H1 (cell line): ENCODE results near the gene CLEC10A. TPM values are rescaled to one million over a fixed set of nuclear protein-coding genes. Genes with fewer than 3 reads are reported as not detected.

Source experiments
- CTCF ChIA-PET: fragments of 300-600 bp; sonication (Branson Sonifier 250); formaldehyde crosslinking; loops from one replicate; lab custom pipeline; 2021; ENCODE audit not compliant: partially characterized antibody; lab: Charles Lee
- POLR2A ChIA-PET: fragments of 300-600 bp; sonication (Branson Sonifier 250); formaldehyde crosslinking; loops from one replicate; lab custom pipeline; 2021; ENCODE audit warnings: inconsistent platforms; ENCODE audit not compliant: partially characterized antibody; lab: Charles Lee
- DNase-seq, 2 experiments: peaks; one replicate each; pipeline versions ENCODE4 v3.0.0 to v3.0.0-alpha.2; 2010 to 2022; ENCODE audit warnings: low spot score in 2 of 2, low read depth in 1 of 2, mixed read lengths in 1 of 2
- FAIRE-seq: peaks from 2 replicates; lab custom pipeline; 2011; peaks lifted over from hg19 to GRCh38; lab: Jason Lieb, UNC
- H2AFZ ChIP-seq: 2 replicates; pipeline ENCODE4 v1.8.1; 2012; ENCODE audit warnings: low read length, inconsistent platforms
- H2AK5ac ChIP-seq: 2 replicates; pipeline ENCODE4 v1.6.1; 2013; ENCODE audit warnings: low read depth, low read length
- H2BK120ac ChIP-seq: replicated peaks from 2 replicates; pipeline ENCODE3; 2013; ENCODE audit warnings: low read depth, low read length, inconsistent platforms
- H2BK12ac ChIP-seq: 2 replicates; pipeline ENCODE4 v1.6.1; 2013; ENCODE audit warnings: low read depth, low read length
- H2BK15ac ChIP-seq: 2 replicates; pipeline ENCODE4 v1.6.1; 2013; ENCODE audit warnings: low read length
- H2BK20ac ChIP-seq: 2 replicates; pipeline ENCODE4 v1.6.1; 2013; ENCODE audit warnings: low read length
- H2BK5ac ChIP-seq: 2 replicates; pipeline ENCODE4 v1.6.1; 2013; ENCODE audit warnings: low read depth, low read length
- H3K14ac ChIP-seq: 2 replicates; pipeline ENCODE4 v1.6.1; 2013; ENCODE audit warnings: inconsistent platforms; ENCODE audit not compliant: insufficient read length
- H3K18ac ChIP-seq: 2 replicates; pipeline ENCODE4 v1.6.1; 2013; ENCODE audit warnings: low read length; ENCODE audit errors: extremely low read depth
- H3K23ac ChIP-seq: 2 replicates; pipeline ENCODE4 v1.6.1; 2013; ENCODE audit warnings: inconsistent platforms; ENCODE audit not compliant: insufficient read length
- H3K23me2 ChIP-seq: 2 replicates; pipeline ENCODE4 v1.6.1; 2013; ENCODE audit warnings: low read depth, low read length
- H3K27ac ChIP-seq: 2 replicates; pipeline ENCODE4 v1.6.1; 2011; ENCODE audit warnings: low read depth, low read length, inconsistent platforms
- H3K27me3 ChIP-seq, 4 experiments: replicated peaks in 1 of 4; 1 replicate in 1 of 4; 2 replicates in 3 of 4; pipeline versions ENCODE4 v1.6.1 to v1.8.1; 2011 to 2013; ENCODE audit warnings: low read length in 3 of 4, mild to moderate bottlenecking in 3 of 4, inconsistent platforms in 2 of 4, mixed read lengths in 2 of 4, moderate library complexity in 1 of 4; ENCODE audit not compliant: control insufficient read depth in 3 of 4, insufficient read depth in 3 of 4; ENCODE audit errors: extremely low read depth in 1 of 4
- H3K36me3 ChIP-seq, 4 experiments: 2 replicates each; pipeline versions ENCODE4 v1.6.1 to v1.8.1; 2011 to 2013; ENCODE audit warnings: mild to moderate bottlenecking in 4 of 4, low read length in 3 of 4, moderate library complexity in 2 of 4, control low read depth in 1 of 4, inconsistent platforms in 1 of 4; ENCODE audit not compliant: insufficient read depth in 4 of 4, control insufficient read depth in 2 of 4
- H3K4ac ChIP-seq: replicated peaks from 2 replicates; pipeline ENCODE3; 2013; ENCODE audit warnings: low read length, low read depth, mixed read lengths, inconsistent platforms; ENCODE audit not compliant: insufficient read length
- H3K4me1 ChIP-seq, 4 experiments: replicated peaks in 1 of 4; 1 replicate in 1 of 4; 2 replicates in 3 of 4; pipeline versions ENCODE4 v1.6.1 to v1.8.1; 2011 to 2013; ENCODE audit warnings: low read length in 3 of 4, inconsistent platforms in 2 of 4, mixed read lengths in 1 of 4; ENCODE audit not compliant: insufficient read depth in 4 of 4, control insufficient read depth in 3 of 4
- H3K4me2 ChIP-seq, 2 experiments: 2 replicates each; pipeline versions ENCODE4 v1.6.1 to v1.8.1; 2011 to 2013; ENCODE audit warnings: low read depth in 2 of 2, low read length in 2 of 2, control low read depth in 1 of 2, inconsistent platforms in 1 of 2, mild to moderate bottlenecking in 1 of 2; ENCODE audit not compliant: insufficient read depth in 1 of 2
- H3K4me3 ChIP-seq, 4 experiments: fragments of 200-600, 300-600 bp in 1 of 4; sonication (generic), shearing (Covaris generic), sonication (Bioruptor Twin) in 1 of 4; 2 replicates each; pipeline versions ENCODE4 v1.5.1 to v1.8.1; 2011 to 2016; ENCODE audit warnings: low read length in 4 of 4, low read depth in 3 of 4, control low read depth in 2 of 4, inconsistent platforms in 2 of 4, mild to moderate bottlenecking in 2 of 4, mixed read lengths in 1 of 4, moderate library complexity in 1 of 4; ENCODE audit not compliant: insufficient read depth in 2 of 4; ENCODE audit errors: extremely low read depth in 1 of 4
- H3K56ac ChIP-seq: replicated peaks from 2 replicates; pipeline ENCODE3; 2013; ENCODE audit warnings: low read depth, mild to moderate bottlenecking, mixed read lengths, low read length, inconsistent platforms; ENCODE audit not compliant: insufficient read length
- H3K79me1 ChIP-seq: 2 replicates; pipeline ENCODE4 v1.6.1; 2013; ENCODE audit warnings: low read depth, low read length, control low read depth
- H3K79me2 ChIP-seq, 2 experiments: 2 replicates each; pipeline versions ENCODE4 v1.6.1 to v1.8.1; 2012 to 2013; ENCODE audit warnings: low read length in 2 of 2, mild to moderate bottlenecking in 2 of 2, inconsistent platforms in 1 of 2; ENCODE audit not compliant: insufficient read depth in 2 of 2, control insufficient read depth in 1 of 2
- H3K9ac ChIP-seq, 4 experiments: replicated peaks in 1 of 4; 1 replicate in 1 of 4; 2 replicates in 3 of 4; pipeline versions ENCODE4 v1.6.1 to v1.8.1; 2011 to 2013; ENCODE audit warnings: low read depth in 3 of 4, low read length in 3 of 4, control low read depth in 2 of 4, mild to moderate bottlenecking in 2 of 4, moderate library complexity in 2 of 4, inconsistent platforms in 1 of 4; ENCODE audit errors: extremely low read depth in 1 of 4
- H3K9me3 ChIP-seq, 2 experiments: 2 replicates each; pipeline versions ENCODE4 v1.6.1 to v1.8.1; 2012 to 2013; ENCODE audit warnings: mild to moderate bottlenecking in 2 of 2, moderate library complexity in 2 of 2, control low read depth in 1 of 2, inconsistent platforms in 1 of 2, low read depth in 1 of 2, low read length in 1 of 2, mixed read lengths in 1 of 2; ENCODE audit not compliant: insufficient read depth in 2 of 2
- H4K20me1 ChIP-seq, 2 experiments: replicated peaks in 1 of 2; 2 replicates each; pipeline versions ENCODE3 to v1.8.1; 2011 to 2013; ENCODE audit warnings: inconsistent platforms in 2 of 2, low read length in 2 of 2, mild to moderate bottlenecking in 1 of 2; ENCODE audit not compliant: insufficient read depth in 2 of 2, control insufficient read depth in 1 of 2
- H4K5ac ChIP-seq: 2 replicates; pipeline ENCODE4 v1.6.1; 2013; ENCODE audit warnings: low read length, low read depth, mixed read lengths, inconsistent platforms; ENCODE audit not compliant: insufficient read length
- H4K8ac ChIP-seq: 2 replicates; pipeline ENCODE4 v1.8.0; 2013; ENCODE audit warnings: mild to moderate bottlenecking, moderate library complexity, low read length, inconsistent platforms; ENCODE audit not compliant: insufficient read depth; ENCODE audit errors: extremely low read depth
- H4K91ac ChIP-seq: replicated peaks from 2 replicates; pipeline ENCODE3; 2013; ENCODE audit warnings: low read length, mixed read lengths, inconsistent platforms; ENCODE audit not compliant: insufficient read length
- ATF3 ChIP-seq: IDR thresholded peaks from 2 replicates; pipeline ENCODE4 v1.6.1; 2011; ENCODE audit warnings: low read depth, mild to moderate bottlenecking, low read length; ENCODE audit not compliant: insufficient read depth
- BRCA1 ChIP-seq: IDR thresholded peaks from 2 replicates; pipeline ENCODE4 v1.6.1; 2012; ENCODE audit warnings: low read depth, low read length, improper control_type of control experiment
- CHD2 ChIP-seq: IDR thresholded peaks from 2 replicates; pipeline ENCODE4 v1.6.1; 2012; ENCODE audit warnings: low read length, improper control_type of control experiment
- CREB1 ChIP-seq: IDR thresholded peaks from 2 replicates; pipeline ENCODE4 v1.6.1; 2012; ENCODE audit warnings: inconsistent platforms
- KDM1A ChIP-seq: fragments of 200-600, 300-600 bp; sonication (generic); IDR thresholded peaks from 2 replicates; pipeline ENCODE4 v1.7.1; 2016; ENCODE audit warnings: mild to moderate bottlenecking, low read length, borderline replicate concordance
- KDM5A ChIP-seq: fragments of 200-600 bp; IDR thresholded peaks from 2 replicates; pipeline ENCODE4 v1.7.1; 2012; ENCODE audit warnings: mild to moderate bottlenecking, low read length, inconsistent platforms, mixed read lengths
- NANOG ChIP-seq: IDR thresholded peaks from 2 replicates; pipeline ENCODE4 v1.6.1; 2011; ENCODE audit warnings: low read length, low read depth, mild to moderate bottlenecking, inconsistent platforms; ENCODE audit not compliant: insufficient read depth, poor library complexity, severe bottlenecking
- RFX5 ChIP-seq: IDR thresholded peaks from 2 replicates; pipeline ENCODE4 v1.6.1; 2011; ENCODE audit warnings: low read depth, low read length, improper control_type of control experiment, borderline replicate concordance
- SIRT6 ChIP-seq: IDR thresholded peaks from one replicate; pipeline ENCODE4 v1.7.1; 2012; ENCODE audit warnings: low read length, inconsistent platforms
- SIX5 ChIP-seq: IDR thresholded peaks from 2 replicates; pipeline ENCODE4 v1.6.1; 2011; ENCODE audit warnings: mild to moderate bottlenecking, low read depth, low read length
- SP1 ChIP-seq: IDR thresholded peaks from 2 replicates; pipeline ENCODE4 v1.6.1; 2011; ENCODE audit warnings: low read depth, low read length
- SRF ChIP-seq: IDR thresholded peaks from 2 replicates; pipeline ENCODE4 v1.6.1; 2011; ENCODE audit warnings: mild to moderate bottlenecking, low read depth, low read length, moderate library complexity
- TAF7 ChIP-seq: optimal IDR thresholded peaks from 2 replicates; pipeline ENCODE3; 2011; ENCODE audit warnings: low read depth, mild to moderate bottlenecking, inconsistent platforms, low read length, moderate library complexity, borderline replicate concordance
- WGBS, 2 experiments: shearing (Covaris generic) in 1 of 2; methylation state at CpG; one replicate each; pipeline versions ENCODE4 v1.1.6 to v1.1.7; 2013 to 2015; ENCODE audit warnings: low lambda C conversion rate in 2 of 2, mixed read lengths in 2 of 2, inconsistent platforms in 1 of 2, low coverage in 1 of 2, missing lambda C conversion rate in 1 of 2; ENCODE audit not compliant: insufficient replicate concordance in 2 of 2, insufficient coverage in 1 of 2, insufficient read length in 1 of 2; ENCODE audit errors: extremely low coverage in 1 of 2, missing lambda C conversion rate in 1 of 2; 5-methylcytosine and 5-hydroxymethylcytosine counted together
- polyA plus RNA-seq, 7 experiments: library from polyadenylated mRNA; depleted of rRNA in 3 of 7; stranded (reverse) in 5 of 7; unstranded in 2 of 7; fragments of >200 nt in 5 of 7; fragments of 200-250 nt in 2 of 7; gene quantifications; 1 replicate in 5 of 7; 2 replicates in 1 of 7; 4 replicates in 1 of 7; pipeline versions ENCODE4 v1.2.1 to v1.2.3, GENCODE V29; 2011 to 2013; ENCODE audit warnings: missing spikeins in 2 of 7, mixed read lengths in 2 of 7
- total RNA-seq: library from RNA; stranded (reverse); fragmentation: NEBNext Ultra II Directional; extraction: Animal tissue kit (Norgen Biotek cat#: 25700); gene quantifications from 2 replicates; pipeline ENCODE4 v1.2.1, GENCODE V29; 2021
- TF ChIP-seq, protein P1 (sequence below): IDR thresholded peaks from 2 replicates; pipeline ENCODE4 v1.6.1; 2011; ENCODE audit warnings: low read length, improper control_type of control experiment

Gene CLEC10A
- total and polyA plus RNA-seq, 2 of the 8 experiments (the other 6 are each of a cell fraction or from before 2014, with no cell fraction given), result not detected

DNA sequence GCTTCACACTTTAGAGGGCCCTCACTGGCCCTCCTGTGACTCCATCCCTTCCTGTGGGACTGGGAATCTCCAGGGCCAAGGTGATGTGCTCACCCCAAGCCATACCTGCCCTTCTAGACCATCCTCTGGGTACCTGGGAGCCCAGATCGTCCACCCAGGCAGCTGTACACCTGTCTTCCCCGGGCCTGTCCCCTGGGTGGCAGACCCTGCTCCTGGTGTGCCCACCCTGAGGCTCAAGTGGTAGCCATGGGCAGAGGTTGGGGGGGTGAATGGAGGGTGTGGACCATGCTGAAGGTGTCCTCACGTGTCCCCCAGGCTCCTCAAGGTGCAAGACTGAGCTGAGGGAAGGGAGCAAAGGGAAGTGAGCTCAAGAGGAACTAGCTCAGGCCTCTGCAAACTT, 9.3 kb downstream of the CLEC10A start:
- Histone ChIP-seq H3K4ac (no peak overlapping the region), H4K20me1 (no peaks in the 10 kb centered on the region), H4K8ac (peak overlapping the region; percentile 57), H2AK5ac (no peak overlapping the region), H3K9me3 (peaks cover 16 to 21% of the 10 kb centered on the region in 2 experiments), H3K4me2 (no peak overlapping the region), H2BK5ac (no peak overlapping the region), H2AFZ (no peak overlapping the region), H3K14ac (no peak overlapping the region), H3K9ac (no peak overlapping the region), H4K91ac (no peak overlapping the region), H2BK15ac (no peak overlapping the region), H2BK20ac (no peak overlapping the region), H3K79me1 (no peaks in the 10 kb centered on the region), H3K36me3 (no peaks in the 10 kb centered on the region), H3K4me3 (no peak overlapping the region), H3K27ac (no peak overlapping the region), H3K56ac (no peak overlapping the region), H3K27me3 (no peaks in the 10 kb centered on the region), H3K23ac (no peak overlapping the region), H3K79me2 (no peaks in the 10 kb centered on the region), H3K18ac (no peak overlapping the region), H2BK12ac (no peak overlapping the region), H3K23me2 (no peaks in the 10 kb centered on the region), H2BK120ac (no peak overlapping the region), H4K5ac (no peak overlapping the region), H3K4me1 (no peaks in the 10 kb centered on the region)
- FAIRE-seq (no peak), DNase-seq (no peak)
- CTCF ChIA-PET, result interaction anchor here (0.6 to 1.3 kb wide), 6 partner anchors 19 to 179 kb away, joined by 3 to 4 read pairs (median 3); no protein-coding TSS in a partner anchor
- 100% methylated on average over 3 of the region's 3 CpGs; no CpG with 5 or more reads in 1 of the 2 experiments for WGBS, 2 experiments
- POLR2A ChIA-PET, result interaction anchor here (0.6 to 1.6 kb wide), 2 partner anchors 10 to 33 kb away, joined by 3 to 5 read pairs; partner anchors contain the start of gene CLEC10A
- TF ChIP-seq, protein P1, sequence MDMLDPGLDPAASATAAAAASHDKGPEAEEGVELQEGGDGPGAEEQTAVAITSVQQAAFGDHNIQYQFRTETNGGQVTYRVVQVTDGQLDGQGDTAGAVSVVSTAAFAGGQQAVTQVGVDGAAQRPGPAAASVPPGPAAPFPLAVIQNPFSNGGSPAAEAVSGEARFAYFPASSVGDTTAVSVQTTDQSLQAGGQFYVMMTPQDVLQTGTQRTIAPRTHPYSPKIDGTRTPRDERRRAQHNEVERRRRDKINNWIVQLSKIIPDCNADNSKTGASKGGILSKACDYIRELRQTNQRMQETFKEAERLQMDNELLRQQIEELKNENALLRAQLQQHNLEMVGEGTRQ, result no peak
- TF ChIP-seq KDM5A (no peak), RFX5 (no peak), ATF3 (no peak), SRF (no peak), SP1 (no peak), CREB1 (no peak), SIRT6 (no peak), TAF7 (no peak), SIX5 (no peak), NANOG (no peak), KDM1A (no peak), BRCA1 (no peak), CHD2 (no peak)
